ENCODE data around the gene DNAH2.

DNAH2 gene

GRCh38 chr17:7839190-7839875, 121.8 kb downstream of the DNAH2 start:
- no peak for DNase-seq (ENCODE audit: low read depth in 2 of 2)

DNA sequence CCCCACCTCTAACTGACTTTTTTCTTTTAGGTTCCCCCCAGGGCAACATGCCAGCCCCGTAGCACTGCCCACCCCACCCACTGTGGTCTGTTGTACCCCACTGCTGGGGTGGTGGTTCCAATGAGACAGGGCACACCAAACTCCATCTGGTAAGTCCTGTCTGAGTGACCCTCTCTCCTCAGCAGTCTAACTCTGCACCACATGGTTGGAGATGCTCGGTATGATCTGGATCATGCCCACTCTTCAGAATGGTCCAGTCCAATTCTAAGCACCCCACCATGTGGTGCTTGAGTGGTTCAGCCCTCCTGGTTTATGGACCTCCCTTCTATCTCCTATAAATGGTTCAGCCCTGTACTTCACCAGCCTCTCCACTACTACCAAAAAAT, 122.3 kb downstream of the DNAH2 start:
- no peak for DNase-seq (ENCODE audit: low read depth in 2 of 2)

- no peak for DNase-seq (ENCODE audit: low read depth in 2 of 2)
These were observed 122.9 kb downstream of the DNAH2 start for GRCh38 chr17:7840441-7840840.

DNA sequence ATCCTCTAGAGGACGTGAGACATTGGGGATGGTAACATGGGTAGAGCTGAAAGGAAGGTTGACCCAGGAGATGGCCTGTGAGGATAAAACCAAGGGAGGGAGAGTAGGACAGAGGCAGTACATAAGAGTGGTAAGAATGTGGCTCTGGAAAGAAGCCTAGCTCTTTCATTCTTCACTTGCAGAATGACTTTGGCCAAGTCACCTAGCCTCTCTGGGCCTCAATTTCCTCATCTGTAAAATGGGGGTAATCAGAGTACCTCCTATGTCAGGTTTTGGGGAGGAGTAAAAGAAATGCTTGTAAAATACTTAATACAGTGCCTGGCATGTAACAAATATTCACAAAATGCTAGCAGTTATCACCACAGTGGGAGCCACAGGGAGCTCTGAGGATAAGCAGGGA, 123.3 kb downstream of the DNAH2 start:
- DNase-seq (ENCODE audit: low read depth in 2 of 2) = no peak

DNA sequence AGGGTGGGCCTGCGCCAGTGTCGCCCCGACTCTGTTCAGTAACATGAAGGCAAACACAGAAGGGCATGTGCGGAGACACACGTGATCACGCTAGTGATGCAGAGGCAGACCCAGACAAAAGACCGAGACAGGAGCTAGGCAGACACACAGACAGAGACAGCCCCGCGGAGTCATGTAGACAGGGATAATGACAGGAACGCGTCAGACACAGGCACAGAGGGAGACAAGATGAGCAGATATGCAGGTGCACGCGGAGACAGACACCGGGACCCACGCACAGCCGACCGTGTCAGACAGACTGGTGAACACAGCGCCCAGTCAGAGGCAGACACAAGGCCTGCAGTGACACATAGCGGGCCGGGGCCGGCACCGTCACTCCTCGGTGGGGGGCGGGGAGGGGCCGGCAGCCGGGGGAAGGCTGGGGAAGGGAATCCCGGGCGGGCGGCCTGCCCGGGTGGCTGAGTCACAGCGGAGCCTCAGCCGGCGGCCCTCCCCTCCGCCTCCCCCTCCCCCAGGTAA, 123.9 kb downstream of the DNAH2 start:
- DNase-seq (ENCODE audit: low read depth in 2 of 2) = peak; percentile 91 to 95

DNA sequence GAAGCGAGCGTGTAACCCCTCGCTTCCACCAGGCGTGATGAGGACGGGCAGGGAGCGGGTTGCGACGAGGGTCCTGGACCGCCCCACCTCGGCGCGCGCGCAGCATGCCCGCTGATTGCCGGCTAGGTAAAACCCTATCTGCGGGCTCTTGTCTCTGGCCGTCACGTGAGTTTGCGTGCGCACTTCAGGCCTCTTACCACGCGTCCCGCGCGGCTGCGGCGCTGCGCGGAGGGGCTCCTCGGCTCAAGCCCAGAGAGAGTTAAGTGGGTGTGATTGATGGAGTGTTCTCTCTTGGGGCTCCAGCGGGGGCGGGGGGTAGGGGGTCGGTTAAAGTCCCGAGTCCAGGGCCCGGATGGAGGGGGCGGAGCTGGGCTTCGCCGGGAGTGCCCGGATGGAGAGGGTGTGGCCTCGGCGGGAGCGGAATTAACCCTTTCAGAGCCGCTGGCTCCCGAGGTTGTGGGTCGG, 124.4 kb downstream of the DNAH2 start:
- peak; percentile 81 to 82 for DNase-seq (ENCODE audit: low read depth in 2 of 2)

DNA sequence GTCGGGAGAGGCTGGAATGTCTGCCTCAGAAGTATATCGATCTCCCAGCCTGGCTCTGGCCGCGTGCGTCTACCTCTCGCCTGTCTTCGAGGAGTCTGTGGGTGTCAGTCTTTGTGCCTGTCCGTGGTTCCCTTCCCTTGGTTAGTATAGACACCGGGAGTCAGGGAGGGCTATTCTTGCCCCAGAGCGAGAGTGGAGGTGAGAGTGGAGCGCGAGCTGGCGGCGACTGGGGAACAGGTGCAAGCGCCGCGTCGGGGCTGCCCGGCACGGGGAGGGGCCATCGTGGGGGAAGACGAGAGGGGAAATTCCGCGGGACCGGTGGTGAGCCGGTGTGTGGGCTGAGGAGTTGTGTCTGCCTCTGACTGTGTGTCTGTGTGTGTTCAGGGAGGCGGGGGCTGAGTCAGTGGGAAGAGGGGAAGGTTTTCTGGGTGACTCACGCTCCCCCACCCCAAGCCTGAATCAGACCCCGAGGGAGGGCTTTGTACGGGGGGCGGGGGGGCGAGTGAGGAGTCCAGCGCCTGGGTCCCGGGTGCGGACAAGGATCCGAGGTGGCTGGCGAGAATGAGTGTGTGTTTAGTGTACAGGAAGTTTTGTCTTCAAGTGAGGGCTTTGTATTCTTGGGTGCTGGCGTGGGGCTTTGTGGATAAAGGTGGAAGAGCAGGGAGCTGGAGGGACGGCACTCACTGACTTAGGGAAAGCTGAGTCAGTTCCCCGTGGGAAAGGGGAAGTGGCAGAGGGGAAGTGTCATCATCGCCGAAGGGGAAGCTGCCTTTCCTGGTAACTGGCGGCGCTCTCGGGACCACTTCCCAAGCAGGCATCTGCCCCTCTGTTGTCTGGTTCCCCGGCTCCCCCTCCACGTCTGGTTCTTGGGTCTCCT, 125.1 kb downstream of the DNAH2 start:
- DNase-seq (ENCODE audit: low read depth in 2 of 2) = peak; percentile 95 to 98

DNA sequence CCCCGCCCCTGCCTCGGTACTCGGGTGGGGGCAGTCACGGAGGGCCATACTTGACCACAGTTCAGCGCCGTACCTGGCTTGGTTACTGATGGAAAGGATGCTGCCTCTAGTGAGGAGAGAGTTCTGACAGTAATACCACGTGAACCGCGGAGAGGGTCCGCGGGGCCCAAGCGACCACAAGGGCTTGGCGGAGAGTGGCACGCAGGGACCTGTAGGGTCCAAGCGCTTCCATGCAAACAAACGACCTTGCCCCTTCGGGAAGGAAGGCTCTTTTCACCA, 125.7 kb downstream of the DNAH2 start:
- no peak for DNase-seq (ENCODE audit: low read depth in 2 of 2)

DNA sequence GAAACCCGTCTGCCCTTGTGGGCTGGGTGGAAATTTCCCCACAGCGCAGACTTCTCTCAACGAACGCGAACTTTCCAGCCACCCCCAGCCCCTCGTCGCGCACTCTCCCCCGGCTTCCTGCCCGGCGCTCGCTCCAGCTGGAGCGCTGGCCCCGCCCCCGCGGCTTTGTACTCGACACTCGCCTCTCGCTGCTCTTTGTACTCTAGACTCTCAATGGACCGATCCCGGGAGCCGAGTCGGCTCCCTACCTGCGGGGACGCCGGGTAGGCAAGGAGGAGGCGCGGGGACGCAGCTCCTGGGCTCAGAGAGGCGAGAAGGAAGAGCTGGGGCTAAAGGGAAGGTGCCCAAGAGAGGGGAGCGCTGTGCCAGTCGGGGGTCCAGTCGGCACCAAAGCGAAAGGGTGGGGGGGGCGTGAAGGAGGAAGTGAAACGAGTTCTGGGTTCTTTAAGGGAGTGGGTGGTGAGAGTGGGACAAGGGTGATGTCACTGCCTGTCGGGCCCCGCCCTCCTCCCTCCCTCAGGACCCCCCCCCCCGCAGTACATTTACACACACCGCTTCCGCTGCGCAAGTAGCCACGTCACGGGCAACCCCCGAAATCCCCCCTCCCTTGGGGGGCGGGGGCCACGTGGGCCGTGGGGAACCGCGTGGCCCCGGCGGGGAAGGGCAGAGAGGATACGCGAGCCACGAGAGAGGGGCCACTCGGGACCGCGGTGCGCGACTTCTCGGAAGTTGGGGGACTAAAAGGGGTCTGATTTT, 126.2 kb downstream of the DNAH2 start:
- peak; percentile 90 to 91 for DNase-seq (ENCODE audit: low read depth in 2 of 2)

- DNase-seq (ENCODE audit: low read depth in 2 of 2) = peak; percentile 69 to 75
These were observed 127.0 kb downstream of the DNAH2 start for GRCh38 chr17:7844292-7845154.

DNA sequence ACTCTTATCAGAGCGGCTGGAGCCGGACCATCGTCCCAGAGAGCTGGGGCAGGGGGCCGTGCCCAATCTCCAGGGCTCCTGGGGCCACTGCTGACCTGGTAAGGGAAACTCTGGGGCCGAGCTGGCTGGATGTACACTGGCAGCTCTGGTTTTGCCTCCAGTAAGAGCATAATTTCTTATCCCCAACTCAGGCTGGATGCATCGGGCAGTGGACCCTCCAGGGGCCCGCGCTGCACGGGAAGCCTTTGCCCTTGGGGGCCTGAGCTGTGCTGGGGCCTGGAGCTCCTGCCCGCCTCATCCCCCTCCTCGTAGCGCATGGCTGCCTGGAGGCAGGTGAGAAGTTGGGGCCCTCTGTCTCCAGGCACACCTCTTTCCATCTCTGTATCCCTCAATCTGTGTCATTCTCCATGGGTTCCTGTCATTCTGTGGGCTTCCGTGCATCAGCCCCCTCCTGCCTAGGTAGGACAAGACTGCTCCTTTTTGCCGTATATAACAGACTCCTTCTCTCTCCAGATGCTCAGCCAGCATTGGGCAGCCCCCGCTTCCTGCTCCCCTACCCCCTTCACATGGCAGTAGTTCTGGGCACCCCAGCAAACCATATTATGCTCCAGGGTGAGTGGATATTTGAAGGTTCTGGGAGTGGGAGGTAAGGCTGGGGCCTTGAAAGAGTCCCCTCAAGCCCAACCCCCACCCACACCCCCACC, 128.0 kb downstream of the DNAH2 start:
- no peak for DNase-seq (ENCODE audit: low read depth in 2 of 2)

DNA sequence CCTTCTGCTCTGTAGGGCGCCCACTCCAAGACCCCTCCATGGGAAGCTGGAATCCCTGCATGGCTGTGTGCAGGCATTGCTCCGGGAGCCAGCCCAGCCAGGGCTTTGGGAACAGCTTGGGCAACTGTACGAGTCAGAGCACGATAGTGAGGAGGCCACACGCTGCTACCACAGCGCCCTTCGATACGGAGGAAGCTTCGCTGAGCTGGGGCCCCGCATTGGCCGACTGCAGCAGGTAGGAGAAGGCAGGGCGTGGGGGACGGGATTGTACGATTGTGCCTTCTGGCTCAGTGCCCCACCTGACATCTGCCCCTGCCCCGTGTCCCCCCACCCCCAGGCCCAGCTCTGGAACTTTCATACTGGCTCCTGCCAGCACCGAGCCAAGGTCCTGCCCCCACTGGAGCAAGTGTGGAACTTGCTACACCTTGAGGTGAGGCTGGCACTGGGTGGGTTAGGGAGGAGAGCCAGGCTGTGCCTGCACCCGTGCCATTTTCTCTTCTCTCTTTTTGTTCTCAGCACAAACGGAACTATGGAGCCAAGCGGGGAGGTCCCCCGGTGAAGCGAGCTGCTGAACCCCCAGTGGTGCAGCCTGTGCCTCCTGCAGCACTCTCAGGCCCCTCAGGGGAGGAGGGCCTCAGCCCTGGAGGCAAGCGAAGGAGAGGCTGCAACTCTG, 128.7 kb downstream of the DNAH2 start:
- no peak for DNase-seq (ENCODE audit: low read depth in 2 of 2)

DNA sequence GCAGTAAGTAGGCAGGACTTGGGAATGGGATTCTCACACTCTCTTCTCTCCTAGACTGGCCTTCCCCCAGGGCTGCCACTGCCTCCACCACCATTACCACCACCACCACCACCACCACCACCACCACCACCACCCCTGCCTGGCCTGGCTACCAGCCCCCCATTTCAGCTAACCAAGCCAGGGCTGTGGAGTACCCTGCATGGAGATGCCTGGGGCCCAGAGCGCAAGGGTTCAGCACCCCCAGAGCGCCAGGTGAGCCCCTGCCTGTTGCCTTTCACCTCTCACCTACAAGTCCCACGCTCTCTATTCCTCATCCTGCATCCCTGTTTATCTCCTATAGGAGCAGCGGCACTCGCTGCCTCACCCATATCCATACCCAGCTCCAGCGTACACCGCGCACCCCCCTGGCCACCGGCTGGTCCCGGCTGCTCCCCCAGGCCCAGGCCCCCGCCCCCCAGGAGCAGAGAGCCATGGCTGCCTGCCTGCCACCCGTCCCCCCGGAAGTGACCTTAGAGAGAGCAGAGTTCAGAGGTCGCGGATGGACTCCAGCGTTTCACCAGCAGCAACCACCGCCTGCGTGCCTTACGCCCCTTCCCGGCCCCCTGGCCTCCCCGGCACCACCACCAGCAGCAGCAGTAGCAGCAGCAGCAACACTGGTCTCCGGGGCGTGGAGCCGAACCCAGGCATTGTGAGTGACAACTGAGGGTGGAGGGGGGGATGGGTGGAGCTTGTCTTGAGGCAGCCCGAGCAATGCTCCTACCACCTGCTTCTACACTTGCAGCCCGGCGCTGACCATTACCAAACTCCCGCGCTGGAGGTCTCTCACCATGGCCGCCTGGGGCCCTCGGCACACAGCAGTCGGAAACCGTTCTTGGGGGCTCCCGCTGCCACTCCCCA, 129.5 kb downstream of the DNAH2 start:
- DNase-seq (ENCODE audit: low read depth in 2 of 2) = no peak

- no peak for DNase-seq (ENCODE audit: low read depth in 2 of 2)
These were observed 130.6 kb downstream of the DNAH2 start for GRCh38 chr17:7848131-7848579.

DNA sequence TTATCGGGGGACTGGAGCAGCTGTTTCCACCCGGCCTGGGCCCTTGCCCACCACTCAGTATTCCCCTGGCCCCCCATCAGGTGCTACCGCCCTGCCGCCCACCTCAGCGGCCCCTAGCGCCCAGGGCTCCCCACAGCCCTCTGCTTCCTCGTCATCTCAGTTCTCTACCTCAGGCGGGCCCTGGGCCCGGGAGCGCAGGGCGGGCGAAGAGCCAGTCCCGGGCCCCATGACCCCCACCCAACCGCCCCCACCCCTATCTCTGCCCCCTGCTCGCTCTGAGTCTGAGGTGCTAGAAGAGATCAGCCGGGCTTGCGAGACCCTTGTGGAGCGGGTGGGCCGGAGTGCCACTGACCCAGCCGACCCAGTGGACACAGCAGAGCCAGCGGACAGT, 131.2 kb downstream of the DNAH2 start:
- no peak for DNase-seq (ENCODE audit: low read depth in 2 of 2)

DNA sequence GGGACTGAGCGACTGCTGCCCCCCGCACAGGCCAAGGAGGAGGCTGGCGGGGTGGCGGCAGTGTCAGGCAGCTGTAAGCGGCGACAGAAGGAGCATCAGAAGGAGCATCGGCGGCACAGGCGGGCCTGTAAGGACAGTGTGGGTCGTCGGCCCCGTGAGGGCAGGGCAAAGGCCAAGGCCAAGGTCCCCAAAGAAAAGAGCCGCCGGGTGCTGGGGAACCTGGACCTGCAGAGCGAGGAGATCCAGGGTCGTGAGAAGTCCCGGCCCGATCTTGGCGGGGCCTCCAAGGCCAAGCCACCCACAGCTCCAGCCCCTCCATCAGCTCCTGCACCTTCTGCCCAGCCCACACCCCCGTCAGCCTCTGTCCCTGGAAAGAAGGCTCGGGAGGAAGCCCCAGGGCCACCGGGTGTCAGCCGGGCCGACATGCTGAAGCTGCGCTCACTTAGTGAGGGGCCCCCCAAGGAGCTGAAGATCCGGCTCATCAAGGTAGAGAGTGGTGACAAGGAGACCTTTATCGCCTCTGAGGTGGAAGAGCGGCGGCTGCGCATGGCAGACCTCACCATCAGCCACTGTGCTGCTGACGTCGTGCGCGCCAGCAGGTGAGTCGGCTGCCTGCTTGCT, 131.7 kb downstream of the DNAH2 start:
- no peak for DNase-seq (ENCODE audit: low read depth in 2 of 2)

DNA sequence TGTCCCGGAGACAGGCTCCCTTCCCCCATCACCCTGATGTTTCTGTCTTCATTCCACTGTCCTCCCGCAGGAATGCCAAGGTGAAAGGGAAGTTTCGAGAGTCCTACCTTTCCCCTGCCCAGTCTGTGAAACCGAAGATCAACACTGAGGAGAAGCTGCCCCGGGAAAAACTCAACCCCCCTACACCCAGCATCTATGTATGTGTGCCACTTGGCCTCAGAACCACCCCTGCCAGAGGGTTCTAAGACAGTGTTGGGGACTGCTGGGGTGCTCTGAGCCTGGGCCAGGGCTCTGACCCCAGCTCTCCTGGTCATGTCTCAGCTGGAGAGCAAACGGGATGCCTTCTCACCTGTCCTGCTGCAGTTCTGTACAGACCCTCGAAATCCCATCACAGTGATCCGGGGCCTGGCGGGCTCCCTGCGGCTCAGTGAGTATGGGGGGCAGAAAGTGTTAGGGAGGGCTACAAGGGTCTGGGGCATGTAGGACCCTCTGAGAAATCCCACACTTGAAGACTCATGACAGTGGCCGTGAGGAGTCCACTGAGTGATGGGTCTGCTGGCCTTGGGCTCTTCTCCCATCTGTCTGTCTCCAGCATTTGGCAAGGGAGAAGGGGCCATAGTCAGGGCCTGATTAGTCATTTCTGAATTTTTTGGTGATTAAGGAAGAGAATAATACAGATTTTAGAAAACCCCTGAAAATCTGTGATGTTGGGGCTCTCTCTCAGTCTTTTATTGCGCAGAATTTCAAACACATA, 132.4 kb downstream of the DNAH2 start:
- no peak for DNase-seq (ENCODE audit: low read depth in 2 of 2)

All from activated CD8-positive, alpha-beta memory T cell treated with anti-CD3 and anti-CD28 coated beads for 4 hours (primary cell).